Measurements from ENCODE around the gene MYRIP. TPM values are rescaled to one million over a fixed set of nuclear protein-coding genes. Genes with fewer than 3 reads are reported as not detected.

Gene MYRIP
- total and polyA plus RNA-seq, 2 of the 4 experiments (the other 2 are of a cell fraction): not detected

DNA sequence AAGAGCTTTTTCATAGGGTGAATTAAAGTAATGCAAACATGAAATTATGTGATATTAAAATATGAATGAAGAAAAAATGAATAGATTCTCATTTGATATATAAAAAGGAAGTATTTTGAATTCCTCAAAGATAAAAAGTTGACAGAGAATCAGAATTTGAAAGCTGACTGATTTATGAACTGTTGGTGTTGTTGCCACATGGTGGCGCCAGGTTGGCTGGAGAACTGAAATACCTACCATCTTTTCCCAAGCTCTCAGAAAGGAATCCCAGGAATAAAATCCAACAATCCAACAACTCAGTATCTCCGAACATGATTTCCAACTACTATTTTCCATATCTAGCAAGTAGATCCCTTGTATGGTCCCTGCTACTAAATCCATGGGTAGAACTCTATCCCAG, 3.1 kb downstream of the MYRIP start:
- Histone ChIP-seq H3K27me3 (ENCODE audit: control insufficient read depth, insufficient read depth, low read length) (peaks cover 12% of the 10 kb centered on the region; the same call in 1 of the 2 replicates), H4K91ac (ENCODE audit: insufficient read depth, low read depth, low read length) (no peak overlapping the region), H3K9me3 (ENCODE audit: control insufficient read depth, insufficient read depth, low read length) (peaks cover 4% of the 10 kb centered on the region), H3K36me3 (ENCODE audit: control insufficient read depth, insufficient read depth, low read length) (no peaks in the 10 kb centered on the region), H3K79me1 (ENCODE audit: low read depth in 1 of 2, low read length in 2 of 2) (no peaks in the 10 kb centered on the region), H3K4me1 (ENCODE audit: control insufficient read depth, insufficient read depth, low read length) (no peaks in the 10 kb centered on the region), H2BK20ac (ENCODE audit: low read depth, low read length) (no peak overlapping the region), H3K14ac (replicated peaks; ENCODE audit: low read depth, low read length) (no peak overlapping the region), H4K8ac (ENCODE audit: low read depth in 2 of 2, low read length in 2 of 2) (no peak overlapping the region), H3K4ac (ENCODE audit: low read depth, low read length) (no peak overlapping the region), H4K5ac (ENCODE audit: low read depth, low read length) (no peak overlapping the region), H3K9me1 (ENCODE audit: insufficient read depth, low read length) (no peaks in the 10 kb centered on the region), H2BK5ac (ENCODE audit: low read depth, low read length, poor library complexity, severe bottlenecking) (no peak overlapping the region), H3K23ac (ENCODE audit: low read depth, low read length) (no peak overlapping the region), H3K4me3 (ENCODE audit: insufficient read depth, low read depth, low read length) (no peak overlapping the region), H2AK5ac (ENCODE audit: low read depth, low read length) (no peak overlapping the region), H2BK15ac (ENCODE audit: low read depth, low read length) (no peak overlapping the region), H2BK120ac (ENCODE audit: low read depth, low read length) (no peak overlapping the region), H3K56ac (ENCODE audit: extremely low read depth, insufficient read depth, low read length) (no peak overlapping the region), H3K4me2 (ENCODE audit: low read depth, low read length) (no peak overlapping the region), H4K20me1 (ENCODE audit: insufficient read depth, low read length) (no peaks in the 10 kb centered on the region), H3K18ac (ENCODE audit: low read depth, low read length) (no peak overlapping the region), H2AFZ (replicated peaks; ENCODE audit: low read length, poor library complexity) (no peak overlapping the region), H2AK9ac (replicated peaks; ENCODE audit: low read depth, low read length, poor library complexity) (no peak overlapping the region), H3K27ac (ENCODE audit: insufficient read depth, low read length) (no peak overlapping the region), H3K9ac (ENCODE audit: low read depth, low read length) (no peak overlapping the region)
- dilution Hi-C loops (cut with HindIII; ENCODE audit: low sequenced_read_pairs, unreplicated experiment): no loop called here
- ChIA-PET POLR2A (ENCODE audit: unreplicated experiment) (no interaction called here), CTCF (no interaction called here)
- TF ChIP-seq MAFK (IDR thresholded peaks at IDR 0.05; ENCODE audit: low read depth, low read length) (no peak), MXI1 (IDR thresholded peaks at IDR 0.05; ENCODE audit: borderline replicate concordance, low read depth, low read length) (no peak), ELK1 (IDR thresholded peaks at IDR 0.05; ENCODE audit: borderline replicate concordance, low read depth, low read length) (no peak), MAZ (IDR thresholded peaks at IDR 0.05; ENCODE audit: borderline replicate concordance, low read depth, low read length) (no peak), NFE2L2 (IDR thresholded peaks at IDR 0.05; ENCODE audit: low read depth, low read length) (no peak)
- DNase-seq (no peak), ATAC-seq (ENCODE audit: low read depth) (no peak)
- no CpG with 5 or more reads among the region's 2 CpGs for WGBS, 2 experiments (ENCODE audit: extremely low coverage in 2 of 2, insufficient read length in 1 of 2)
- in situ Hi-C loops (cut with MboI; ENCODE audit: low sequenced_read_pairs): no loop called here
- BruUV-seq (replicated peaks): no TSS peak
- intact Hi-C loops (cut with micrococcal nuclease): no loop called here
